WTC11 (cell line): ENCODE measurements around the gene DHX8. TPM values are rescaled to one million over a fixed set of nuclear protein-coding genes. Genes with fewer than 3 reads are reported as not detected.

Experiments
- ATAC-seq: fragments of 200-7000 bp; cut with Tn5 transposase; 2 replicates; pipeline ENCODE4 v1.10.0; 2021; ENCODE audit warnings: mild to moderate bottlenecking, moderate library complexity
- CTCF ChIA-PET: fragments of 300-600 bp; sonication (Branson Sonifier 250); formaldehyde crosslinking; loops from one replicate; lab custom pipeline; 2021; ENCODE audit warnings: antibody characterized with exemption; lab: Charles Lee
- POLR2A ChIA-PET: fragments of 350-600 bp; sonication (Branson Sonifier 250); formaldehyde crosslinking; loops from one replicate; lab custom pipeline; 2021; ENCODE audit warnings: antibody characterized with exemption; lab: Charles Lee
- DNase-seq: peaks from one replicate; pipeline ENCODE4 v3.0.0; 2021; ENCODE audit warnings: low spot score
- H3K27ac Mint-ChIP-seq: 2 replicates; pipeline ENCODE4 v1.8.0; 2021; ENCODE audit warnings: mixed read lengths
- H3K27me3 Mint-ChIP-seq: 2 replicates; pipeline ENCODE4 v1.8.0; 2021; ENCODE audit warnings: low read depth, mild to moderate bottlenecking, moderate library complexity, mixed read lengths
- H3K36me3 Mint-ChIP-seq: 2 replicates; pipeline ENCODE4 v1.8.0; 2021; ENCODE audit warnings: mixed read lengths
- H3K4me1 Mint-ChIP-seq: 2 replicates; pipeline ENCODE4 v1.8.0; 2022; ENCODE audit warnings: mixed read lengths
- H3K4me3 Mint-ChIP-seq: 2 replicates; pipeline ENCODE4 v1.8.0; 2021; ENCODE audit warnings: mild to moderate bottlenecking, moderate library complexity, mixed read lengths
- H3K9me3 Mint-ChIP-seq: 2 replicates; pipeline ENCODE4 v1.8.0; 2021; ENCODE audit warnings: mixed read lengths
- ARID4B ChIP-seq: sonication (generic); formaldehyde crosslinking; IDR thresholded peaks from 2 replicates; pipeline ENCODE4 v1.8.0; 2023; ENCODE audit warnings: missing genetic modification reagents, mild to moderate bottlenecking, borderline replicate concordance
- ATF1 ChIP-seq: sonication (generic); formaldehyde crosslinking; IDR thresholded peaks from 2 replicates; pipeline ENCODE4 v1.8.1; 2023; ENCODE audit warnings: mild to moderate bottlenecking, moderate library complexity, missing genetic modification reagents
- ATF2 ChIP-seq: sonication (generic); formaldehyde crosslinking; IDR thresholded peaks from 2 replicates; pipeline ENCODE4 v1.8.1; 2022; ENCODE audit warnings: low read depth, missing genetic modification reagents, borderline replicate concordance
- CBFB ChIP-seq: sonication (generic); formaldehyde crosslinking; IDR thresholded peaks from 2 replicates; pipeline ENCODE4 v1.8.1; 2022; ENCODE audit warnings: mild to moderate bottlenecking, low read depth, missing genetic modification reagents
- E2F1 ChIP-seq: sonication (generic); formaldehyde crosslinking; IDR thresholded peaks from 2 replicates; pipeline ENCODE4 v1.8.0; 2022; ENCODE audit warnings: mild to moderate bottlenecking, missing genetic modification reagents
- E2F4 ChIP-seq: sonication (generic); formaldehyde crosslinking; IDR thresholded peaks from 2 replicates; pipeline ENCODE4 v1.8.1; 2022; ENCODE audit warnings: low read depth, mild to moderate bottlenecking, moderate library complexity, missing genetic modification reagents, borderline replicate concordance
- ETV6 ChIP-seq: sonication (generic); formaldehyde crosslinking; IDR thresholded peaks from 2 replicates; pipeline ENCODE4 v1.8.1; 2022; ENCODE audit warnings: mild to moderate bottlenecking, missing genetic modification reagents
- FOXJ3 ChIP-seq: sonication (generic); formaldehyde crosslinking; IDR thresholded peaks from 2 replicates; pipeline ENCODE4 v1.9.0; 2021; ENCODE audit warnings: missing genetic modification reagents, mild to moderate bottlenecking, borderline replicate concordance
- HMGA2 ChIP-seq: fragments of 250-450 bp; sonication (Bioruptor Pico); IDR thresholded peaks from 2 replicates; pipeline ENCODE4 v1.4.0; 2021; ENCODE audit warnings: mild to moderate bottlenecking, moderate library complexity
- MLX ChIP-seq: sonication (generic); formaldehyde crosslinking; IDR thresholded peaks from 2 replicates; pipeline ENCODE4 v1.8.1; 2023; ENCODE audit warnings: mild to moderate bottlenecking, missing genetic modification reagents, moderate library complexity
- MYBL2 ChIP-seq: sonication (generic); formaldehyde crosslinking; IDR thresholded peaks from 2 replicates; pipeline ENCODE4 v1.8.1; 2023; ENCODE audit warnings: mild to moderate bottlenecking, moderate library complexity, missing genetic modification reagents
- NFE2L1 ChIP-seq: sonication (generic); formaldehyde crosslinking; IDR thresholded peaks from 2 replicates; pipeline ENCODE4 v1.8.1; 2023; ENCODE audit warnings: missing genetic modification reagents
- NFYB ChIP-seq: sonication (generic); formaldehyde crosslinking; conservative IDR thresholded peaks from 2 replicates; pipeline ENCODE4 v1.8.0; 2022; ENCODE audit warnings: low read depth, missing genetic modification reagents
- NR1H2 ChIP-seq: sonication (generic); formaldehyde crosslinking; IDR thresholded peaks from 2 replicates; pipeline ENCODE4 v1.9.0; 2021; ENCODE audit warnings: mild to moderate bottlenecking, moderate library complexity, missing genetic modification reagents
- NR3C1 ChIP-seq: sonication (generic); formaldehyde crosslinking; conservative IDR thresholded peaks from 2 replicates; pipeline ENCODE4 v1.8.1; 2023; ENCODE audit warnings: low read depth, mild to moderate bottlenecking, missing genetic modification reagents
- RELA ChIP-seq: sonication (generic); formaldehyde crosslinking; IDR thresholded peaks from 2 replicates; pipeline ENCODE4 v1.8.1; 2022; ENCODE audit warnings: missing genetic modification reagents, mild to moderate bottlenecking, borderline replicate concordance
- STAT6 ChIP-seq: sonication (generic); formaldehyde crosslinking; conservative IDR thresholded peaks from 2 replicates; pipeline ENCODE4 v1.8.1; 2023; ENCODE audit warnings: mild to moderate bottlenecking, low read depth, missing genetic modification reagents, moderate library complexity
- ZNF416 ChIP-seq: fragments of 250-450 bp; sonication (Bioruptor Pico); IDR thresholded peaks from 2 replicates; pipeline ENCODE4 v1.9.0; 2021; ENCODE audit warnings: mild to moderate bottlenecking, inconsistent platforms
- ZNF425 ChIP-seq: fragments of 250-450 bp; sonication (Bioruptor Pico); conservative IDR thresholded peaks from 2 replicates; pipeline ENCODE4 v1.9.0; 2021; ENCODE audit warnings: mild to moderate bottlenecking
- total RNA-seq: library from RNA; stranded (reverse); gene quantifications from 3 replicates; pipeline ENCODE4 v1.2.3, GENCODE V29; 2021

DHX8 gene
- total RNA-seq, 1 experiment from 2014 or later = 58.5 TPM

GRCh38 chr17:43439041-43439440 lies 44.7 kb upstream of the DHX8 start (continued):
- TF ChIP-seq ATF2 (CRISPR knock-in tag) (no peak), MLX (CRISPR knock-in tag) (no peak), MYBL2 (CRISPR knock-in tag) (no peak), ZNF425 (CRISPR knock-in tag) (no peak)

GRCh38 chr17:43442711-43443110 lies 41.1 kb upstream of the DHX8 start:
- H3K4me1 Mint-ChIP-seq = peaks cover 12% of the 10 kb centered on the region

More at GRCh38 chr17:43442711-43443110, 41.1 kb upstream of the DHX8 start:
- POLR2A ChIA-PET = no interaction called here
- TF ChIP-seq FOXJ3 (no peak), CBFB (CRISPR knock-in tag) (no peak), ETV6 (CRISPR knock-in tag) (no peak), E2F1 (CRISPR knock-in tag) (no peak), E2F4 (CRISPR knock-in tag) (no peak), NR1H2 (CRISPR knock-in tag) (no peak), NR3C1 (CRISPR knock-in tag) (no peak), HMGA2 (CRISPR knock-in tag) (no peak), ATF1 (no peak), NFE2L1 (no peak), STAT6 (CRISPR knock-in tag) (no peak), MLX (CRISPR knock-in tag) (no peak), ZNF416 (CRISPR knock-in tag) (no peak), RELA (CRISPR knock-in tag) (no peak), NFYB (CRISPR knock-in tag) (no peak), ARID4B (CRISPR knock-in tag) (no peak)
- TF ChIP-seq, all 79 proteins: peak for 0
- peaks cover 4% of the 10 kb centered on the region; the same call in 1 of the 2 replicates for H3K9me3 Mint-ChIP-seq
- no peak overlapping the region for H3K4me3 Mint-ChIP-seq
- CTCF ChIA-PET = no interaction called here
- ATAC-seq (no peak), DNase-seq (no peak)
- no peaks in the 10 kb centered on the region; the same call in 1 of the 2 replicates for H3K27me3 Mint-ChIP-seq
- H3K36me3 Mint-ChIP-seq = no peaks in the 10 kb centered on the region
- no peak overlapping the region for H3K27ac Mint-ChIP-seq
